ENCODE results near the gene MIEF2.

Gene MIEF2

GRCh38 chr17:18259621-18260331 lies 686 bp upstream of the MIEF2 start:
- no peaks in the 10 kb centered on the region for H3K27me3 ChIP-seq (ENCODE audit: insufficient read depth, poor library complexity, severe bottlenecking)
- peak overlapping the region; percentile 83; the same call in 1 of the 2 replicates for H3K27ac ChIP-seq (replicated peaks)
- H3K4me3 ChIP-seq (replicated peaks; ENCODE audit: insufficient read depth, low read length) = peak overlapping the region; percentile 76
- no peak for DNase-seq (ENCODE audit: low read depth in 1 of 2, low spot score in 1 of 2)
- TF ChIP-seq GABPA (IDR thresholded peaks at IDR 0.05; ENCODE audit: low read depth) = no peak
- no peak for TF ChIP-seq CTCF (IDR thresholded peaks at IDR 0.05; ENCODE audit: insufficient read depth, low read length)
- no peak for TF ChIP-seq REST (IDR thresholded peaks at IDR 0.05; ENCODE audit: insufficient replicate concordance, low read depth)
- TF ChIP-seq POLR2AphosphoS5 (IDR thresholded peaks at IDR 0.05; ENCODE audit: low read depth) = no peak

GRCh38 chr17:18261146-18261515 lies 669 bp downstream of the MIEF2 start:
- TF ChIP-seq POLR2AphosphoS5 (IDR thresholded peaks at IDR 0.05; ENCODE audit: low read depth) = no peak
- no peak for TF ChIP-seq CTCF (IDR thresholded peaks at IDR 0.05; ENCODE audit: insufficient read depth, low read length)
- TF ChIP-seq REST (IDR thresholded peaks at IDR 0.05; ENCODE audit: insufficient replicate concordance, low read depth) = no peak
- no peak for TF ChIP-seq SPI1 (IDR thresholded peaks at IDR 0.05; ENCODE audit: borderline replicate concordance, low read depth)
- TF ChIP-seq GABPA (IDR thresholded peaks at IDR 0.05; ENCODE audit: low read depth) = no peak

GRCh38 chr17:18261659-18262058 lies 1.2 kb downstream of the MIEF2 start:
- no peak for TF ChIP-seq CTCF (IDR thresholded peaks at IDR 0.05; ENCODE audit: insufficient read depth, low read length)
- TF ChIP-seq SPI1 (IDR thresholded peaks at IDR 0.05; ENCODE audit: borderline replicate concordance, low read depth) = no peak
- TF ChIP-seq REST (IDR thresholded peaks at IDR 0.05; ENCODE audit: insufficient replicate concordance, low read depth) = no peak
- TF ChIP-seq POLR2AphosphoS5 (IDR thresholded peaks at IDR 0.05; ENCODE audit: low read depth) = no peak
- TF ChIP-seq GABPA (IDR thresholded peaks at IDR 0.05; ENCODE audit: low read depth) = no peak
- Histone ChIP-seq H3K4me3 (replicated peaks; ENCODE audit: insufficient read depth, low read length) (peak overlapping the region; percentile 76; the same call in 1 of the 2 replicates), H3K27ac (replicated peaks) (no peak overlapping the region), H3K27me3 (ENCODE audit: insufficient read depth, poor library complexity, severe bottlenecking) (no peaks in the 10 kb centered on the region)
- DNase-seq (ENCODE audit: low read depth in 1 of 2, low spot score in 1 of 2) = no peak

More at GRCh38 chr17:18261146-18261515, 669 bp downstream of the MIEF2 start:
- H3K4me3 ChIP-seq (replicated peaks; ENCODE audit: insufficient read depth, low read length) = peak overlapping the region; percentile 76
- H3K27me3 ChIP-seq (ENCODE audit: insufficient read depth, poor library complexity, severe bottlenecking) = no peaks in the 10 kb centered on the region
- no peak for DNase-seq (ENCODE audit: low read depth in 1 of 2, low spot score in 1 of 2)
- H3K27ac ChIP-seq (replicated peaks) = peak overlapping the region; percentile 83

Measured in HL-60 (cell line).